ENCODE data around the gene OR6X1.

The OR6X1 gene

GRCh38 chr11:123754101-123754568 is at the start of gene OR6X1:
OR6X1 (minus strand) TSS chr11:123754518; CDS start chr11:123754518, 0 bp downstream.
- no peak for DNase-seq

GRCh38 chr11:123801765-123802164 is 47.4 kb upstream of the OR6X1 start:
- no peak for DNase-seq

GRCh38 chr11:123800036-123800435 is 45.7 kb upstream of the OR6X1 start:
- no peak for DNase-seq

GRCh38 chr11:123799438-123799837 is 45.1 kb upstream of the OR6X1 start:
- DNase-seq: no peak

- DNase-seq: no peak
These were observed 44.4 kb upstream of the OR6X1 start for GRCh38 chr11:123798513-123799252.

GRCh38 chr11:123798079-123798478 is 43.8 kb upstream of the OR6X1 start:
- DNase-seq: no peak

GRCh38 chr11:123797541-123797940 is 43.2 kb upstream of the OR6X1 start:
- DNase-seq: no peak

GRCh38 chr11:123797114-123797513 is 42.8 kb upstream of the OR6X1 start:
- peak; percentile 8 for DNase-seq

- no peak for DNase-seq
These were observed 41.9 kb upstream of the OR6X1 start for GRCh38 chr11:123796226-123796625.

GRCh38 chr11:123783536-123783935 is 29.2 kb upstream of the OR6X1 start:
- DNase-seq: no peak

- DNase-seq: no peak
These were observed 24.2 kb upstream of the OR6X1 start for GRCh38 chr11:123778511-123778910.

GRCh38 chr11:123775715-123776549 is 21.6 kb upstream of the OR6X1 start:
- DNase-seq: no peak

- DNase-seq: no peak
These were observed 21.0 kb upstream of the OR6X1 start for GRCh38 chr11:123775289-123775688.

- no peak for DNase-seq
These were observed 19.6 kb upstream of the OR6X1 start for GRCh38 chr11:123773959-123774358.

GRCh38 chr11:123773026-123773425 is 18.7 kb upstream of the OR6X1 start:
- DNase-seq: no peak

- no peak for DNase-seq
These were observed 17.3 kb upstream of the OR6X1 start for GRCh38 chr11:123771664-123772063.

GRCh38 chr11:123770712-123771111 is 16.4 kb upstream of the OR6X1 start:
- DNase-seq: no peak

- no peak for DNase-seq
These were observed 11.3 kb upstream of the OR6X1 start for GRCh38 chr11:123765601-123766000.

GRCh38 chr11:123762422-123762821 is 8.1 kb upstream of the OR6X1 start:
- no peak for DNase-seq

- DNase-seq: no peak
These were observed 6.6 kb upstream of the OR6X1 start for GRCh38 chr11:123760894-123761293.

GRCh38 chr11:123757976-123758375 is 3.7 kb upstream of the OR6X1 start:
- DNase-seq: no peak

- no peak for DNase-seq
These were observed 1.5 kb upstream of the OR6X1 start for GRCh38 chr11:123755813-123756212.

GRCh38 chr11:123755344-123755743 is 1.0 kb upstream of the OR6X1 start:
- DNase-seq: no peak

- DNase-seq: no peak
These were observed 1.2 kb downstream of the OR6X1 start for GRCh38 chr11:123753110-123753509.

Data from NCI-H345 (cell line).